Loucy (cell line): ENCODE measurements around the gene SCAF1.

Experiments used
- H2AFZ ChIP-seq: fragments of 200-600 bp; sonication (generic); 2 replicates; pipeline ENCODE4 v1.6.0; 2016; ENCODE audit warnings: antibody characterized with exemption, mild to moderate bottlenecking, low read length, moderate library complexity
- H3F3A ChIP-seq: fragments of 200-600 bp; 2 replicates; pipeline ENCODE4 v1.6.0; 2016; ENCODE audit warnings: antibody characterized with exemption, low read depth, mild to moderate bottlenecking
- H3K27me3 ChIP-seq: fragments of 200-600 bp; sonication (generic); 2 replicates; pipeline ENCODE4 v1.6.1; 2014; ENCODE audit warnings: low read length, mild to moderate bottlenecking; ENCODE audit not compliant: insufficient read depth, poor library complexity, severe bottlenecking
- H3K36me3 ChIP-seq: fragments of 200-600 bp; sonication (generic); 2 replicates; pipeline ENCODE4 v1.6.1; 2016; ENCODE audit warnings: low read length; ENCODE audit not compliant: insufficient read depth
- H3K4me1 ChIP-seq: fragments of 200-600 bp; sonication (generic); 2 replicates; pipeline ENCODE4 v1.5.1; 2014; ENCODE audit warnings: low read length, mild to moderate bottlenecking; ENCODE audit not compliant: insufficient read depth, poor library complexity, severe bottlenecking
- H3K4me2 ChIP-seq: fragments of 200-600 bp; sonication (generic); 2 replicates; pipeline ENCODE4 v1.6.0; 2014; ENCODE audit warnings: antibody characterized with exemption, low read length, low read depth, mild to moderate bottlenecking; ENCODE audit not compliant: poor library complexity, severe bottlenecking
- H3K4me3 ChIP-seq: fragments of 200-600 bp; sonication (generic); 2 replicates; pipeline ENCODE4 v1.5.1; 2014; ENCODE audit warnings: low read length, mild to moderate bottlenecking, mixed read lengths; ENCODE audit not compliant: poor library complexity, severe bottlenecking
- H3K79me2 ChIP-seq: fragments of 200-600 bp; sonication (generic); 2 replicates; pipeline ENCODE4 v1.6.1; 2014; ENCODE audit warnings: low read length; ENCODE audit not compliant: insufficient read depth
- H3K9ac ChIP-seq: fragments of 200-600 bp; sonication (generic); 2 replicates; pipeline ENCODE4 v1.6.0; 2014; ENCODE audit warnings: mild to moderate bottlenecking, low read depth, low read length, moderate library complexity; ENCODE audit not compliant: poor library complexity, severe bottlenecking
- H3K9me2 ChIP-seq: fragments of 200-600 bp; sonication (generic); replicated peaks from 2 replicates; pipeline ENCODE4 v1.6.1; 2016; ENCODE audit warnings: low read depth, low read length, mixed read lengths
- H3K9me3 ChIP-seq: fragments of 200-600 bp; sonication (generic); 2 replicates; pipeline ENCODE4 v1.6.1; 2014; ENCODE audit warnings: mild to moderate bottlenecking, antibody characterized with exemption, low read length, low read depth; ENCODE audit not compliant: insufficient read depth
- H4K20me1 ChIP-seq: fragments of 200-600 bp; sonication (generic); 2 replicates; pipeline ENCODE4 v1.6.0; 2014; ENCODE audit warnings: antibody characterized with exemption, low read length, mild to moderate bottlenecking; ENCODE audit not compliant: insufficient read depth, poor library complexity, severe bottlenecking
- CTCF ChIP-seq: fragments of 200-600 bp; sonication (generic); conservative IDR thresholded peaks from 2 replicates; pipeline ENCODE4 v1.5.1; 2014; ENCODE audit warnings: mild to moderate bottlenecking, antibody characterized with exemption, low read length
- EZH2phosphoT487 ChIP-seq: fragments of 200-600 bp; IDR thresholded peaks from 2 replicates; pipeline ENCODE4 v1.6.1; 2018; ENCODE audit warnings: antibody characterized with exemption, mild to moderate bottlenecking, moderate library complexity, borderline replicate concordance

SCAF1 gene

GRCh38 chr19:49658139-49658517, 16.1 kb downstream of the SCAF1 start:
- Histone ChIP-seq H3K4me1 (no peaks in the 10 kb centered on the region), H3K27me3 (no peaks in the 10 kb centered on the region), H4K20me1 (peaks cover under 1% of the 10 kb centered on the region), H3K79me2 (peaks cover 6% of the 10 kb centered on the region; the same call in 1 of the 2 replicates), H3K4me3 (no peak overlapping the region), H3K9me2 (no peaks in the 10 kb centered on the region), H3K9me3 (no peaks in the 10 kb centered on the region), H3F3A (no peaks in the 10 kb centered on the region), H3K36me3 (peaks cover 67% of the 10 kb centered on the region; the same call in 1 of the 2 replicates), H3K4me2 (no peak overlapping the region), H3K9ac (no peak overlapping the region), H2AFZ (no peak overlapping the region)
- no peak for TF ChIP-seq EZH2phosphoT487
- TF ChIP-seq CTCF: no peak

- no peak overlapping the region for H3K4me3 ChIP-seq
- no peak overlapping the region for H2AFZ ChIP-seq
- peaks cover 13% of the 10 kb centered on the region; the same call in 1 of the 2 replicates for H3K79me2 ChIP-seq
- H3K4me2 ChIP-seq: no peak overlapping the region
- no peak overlapping the region for H3K9ac ChIP-seq
- no peaks in the 10 kb centered on the region for H3F3A ChIP-seq
- H3K9me2 ChIP-seq: no peaks in the 10 kb centered on the region
- H3K9me3 ChIP-seq: no peaks in the 10 kb centered on the region
- H4K20me1 ChIP-seq: peaks cover 5% of the 10 kb centered on the region
- H3K36me3 ChIP-seq: peaks cover 60% of the 10 kb centered on the region; the same call in 1 of the 2 replicates
- no peaks in the 10 kb centered on the region for H3K27me3 ChIP-seq
- TF ChIP-seq CTCF: no peak
- TF ChIP-seq EZH2phosphoT487: no peak
- peaks cover under 1% of the 10 kb centered on the region for H3K4me1 ChIP-seq
Observed at GRCh38 chr19:49658566-49659442, 16.8 kb downstream of the SCAF1 start.

GRCh38 chr19:49660338-49660961, 18.4 kb downstream of the SCAF1 start:
- no peaks in the 10 kb centered on the region for H3F3A ChIP-seq
- no peaks in the 10 kb centered on the region for H3K27me3 ChIP-seq
- peaks cover 46% of the 10 kb centered on the region; the same call in 1 of the 2 replicates for H3K36me3 ChIP-seq
- no peak overlapping the region for H2AFZ ChIP-seq
- no peak overlapping the region for H3K9ac ChIP-seq
- H3K4me3 ChIP-seq: no peak overlapping the region
- no peak overlapping the region for H3K4me2 ChIP-seq
- peaks cover 5% of the 10 kb centered on the region for H3K4me1 ChIP-seq
- H3K9me2 ChIP-seq: no peaks in the 10 kb centered on the region
- peaks cover 29% of the 10 kb centered on the region for H3K79me2 ChIP-seq
- peaks cover 17% of the 10 kb centered on the region for H4K20me1 ChIP-seq
- TF ChIP-seq EZH2phosphoT487 (no peak), CTCF (no peak)
- no peaks in the 10 kb centered on the region for H3K9me3 ChIP-seq
